HG03457 (cell line): ENCODE data around the gene IFIT2.
"Not testable (repeated sequence)": the region's sequence is repeated elsewhere in the genome, so short reads cannot be mapped to it uniquely, and the experiment has no call there.

Source experiments
- ATAC-seq: cut with Tn5 transposase; IDR thresholded peaks from one replicate; pipeline ENCODE4 v1.9.1; 2021; ENCODE audit warnings: moderate number of reproducible peaks; ENCODE audit not compliant: unreplicated experiment

Gene IFIT2

DNA sequence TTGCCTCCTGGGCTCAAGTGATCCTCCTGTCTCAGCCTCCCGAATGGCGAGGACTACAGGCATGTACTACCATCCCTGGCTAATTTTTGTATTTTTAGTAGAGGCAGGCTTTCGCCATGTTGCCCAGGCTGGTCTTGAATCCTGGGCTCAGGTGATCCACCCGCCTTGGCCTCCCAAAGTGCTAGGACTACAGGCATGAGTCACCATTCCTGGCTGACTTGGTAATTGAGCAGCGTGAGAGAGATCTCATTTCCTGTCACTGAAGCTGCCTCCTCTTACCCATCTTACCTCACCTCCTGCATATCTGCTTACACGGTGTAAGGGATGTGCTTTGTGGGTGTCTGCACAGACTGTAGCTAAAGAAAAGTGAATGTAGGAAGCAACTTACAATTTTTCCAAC is 35.6 kb downstream of the IFIT2 start:
- ATAC-seq = no peak

DNA sequence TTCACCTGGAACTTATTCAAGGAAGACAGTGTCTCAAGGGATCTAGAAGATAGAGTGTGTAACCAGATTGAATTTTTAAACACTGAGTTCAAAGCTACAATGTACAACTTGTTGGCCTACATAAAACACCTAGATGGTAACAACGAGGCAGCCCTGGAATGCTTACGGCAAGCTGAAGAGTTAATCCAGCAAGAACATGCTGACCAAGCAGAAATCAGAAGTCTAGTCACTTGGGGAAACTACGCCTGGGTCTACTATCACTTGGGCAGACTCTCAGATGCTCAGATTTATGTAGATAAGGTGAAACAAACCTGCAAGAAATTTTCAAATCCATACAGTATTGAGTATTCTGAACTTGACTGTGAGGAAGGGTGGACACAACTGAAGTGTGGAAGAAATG is 36.9 kb downstream of the IFIT2 start:
- ATAC-seq = no peak

GRCh38 chr10:89339875-89340274 is 38.0 kb downstream of the IFIT2 start:
- ATAC-seq = no peak

DNA sequence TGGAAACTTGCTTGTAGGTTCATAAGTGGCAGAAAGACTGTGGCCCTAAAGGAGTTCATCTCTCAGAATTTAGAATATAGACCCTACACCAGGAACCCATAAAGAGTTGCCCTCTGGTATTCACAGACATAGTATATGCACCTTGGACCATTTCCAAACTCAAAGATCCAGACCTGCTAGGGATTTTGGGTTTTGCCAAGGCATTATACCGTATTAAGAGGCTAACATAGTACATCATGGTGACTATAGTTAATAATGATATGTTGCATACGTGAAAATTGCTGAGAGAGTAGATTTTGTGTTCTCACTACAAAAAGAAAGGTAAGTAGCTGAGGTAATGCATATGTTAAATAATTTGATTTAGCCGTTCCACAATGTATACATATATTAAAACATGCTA is 39.8 kb downstream of the IFIT2 start:
- ATAC-seq = no peak

- no peak for ATAC-seq
Observed at GRCh38 chr10:89342206-89342958, 40.5 kb downstream of the IFIT2 start.

DNA sequence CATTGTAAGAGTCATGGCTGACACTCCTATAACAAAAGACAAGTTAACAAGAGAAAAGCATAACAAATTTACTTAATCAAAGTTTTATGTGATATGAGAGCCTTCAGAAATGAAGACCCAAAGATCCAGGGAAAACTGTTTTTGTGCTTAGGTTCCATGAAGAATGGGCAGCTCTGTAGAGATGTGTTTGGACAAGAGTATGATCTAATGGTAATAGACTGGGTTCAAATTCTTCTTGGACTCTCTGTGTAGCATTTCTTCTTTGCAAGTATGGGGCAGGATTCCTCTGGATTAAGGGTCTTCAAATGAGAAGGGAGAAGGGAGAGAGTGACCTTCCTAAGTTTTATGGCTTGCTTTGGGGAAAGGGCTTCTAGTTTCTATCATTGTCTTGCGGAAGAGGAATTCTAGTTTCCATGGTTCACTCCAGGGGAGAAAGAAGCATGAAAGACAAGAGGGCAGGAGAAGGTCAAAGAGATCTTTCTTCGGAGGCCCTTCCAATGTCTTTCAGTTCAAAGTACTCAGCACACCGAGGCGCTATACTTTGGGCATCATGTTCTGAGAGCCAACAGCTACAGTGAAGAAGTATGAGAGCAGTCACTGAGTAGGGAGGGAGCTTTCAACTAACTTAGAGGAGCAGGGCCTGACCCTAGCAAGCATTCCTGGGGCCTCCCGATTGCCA is 41.4 kb downstream of the IFIT2 start:
- no peak for ATAC-seq

GRCh38 chr10:89344156-89344555 is 42.3 kb downstream of the IFIT2 start:
- no peak for ATAC-seq

GRCh38 chr10:89345367-89346000 is 43.6 kb downstream of the IFIT2 start:
- ATAC-seq = no peak

DNA sequence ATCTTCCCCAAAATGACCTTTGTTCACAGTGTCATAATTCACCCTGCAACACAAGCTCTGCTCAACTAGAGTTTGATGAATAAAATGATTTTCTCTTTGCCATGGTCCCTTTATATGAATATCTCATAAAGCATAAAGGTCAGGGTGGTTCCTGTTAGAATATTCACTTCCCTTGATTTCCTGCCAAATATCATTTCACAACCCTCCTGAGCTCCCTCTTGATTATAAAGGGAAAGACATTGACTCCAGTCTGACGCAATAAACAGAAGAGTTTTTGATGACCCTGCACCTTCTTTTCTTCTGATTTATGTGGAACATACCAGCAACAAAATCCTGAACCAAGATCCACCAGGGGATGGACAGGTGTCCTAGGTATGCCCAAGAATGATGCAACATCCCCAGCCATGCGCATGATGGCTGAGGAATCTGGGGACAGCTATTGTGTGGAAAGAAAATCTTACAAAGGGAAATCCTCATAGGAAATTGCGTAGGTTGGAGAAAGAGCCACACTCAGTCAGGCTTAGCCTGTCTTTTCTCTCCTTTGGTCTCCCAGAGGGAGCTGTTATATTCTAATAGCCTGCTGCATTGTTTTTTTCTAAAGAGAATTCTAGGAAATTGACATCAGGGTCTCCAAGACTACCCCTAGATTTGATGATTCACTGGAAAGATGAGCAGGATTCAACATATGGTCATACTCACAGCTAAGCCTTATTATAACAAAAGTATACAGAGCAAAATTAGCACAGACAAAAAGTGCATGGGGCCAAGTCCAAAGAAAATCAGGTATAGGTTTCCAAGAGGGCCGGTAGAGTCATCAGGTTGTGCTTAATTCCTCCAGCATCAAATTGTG is 44.8 kb downstream of the IFIT2 start:
- no peak for ATAC-seq

DNA sequence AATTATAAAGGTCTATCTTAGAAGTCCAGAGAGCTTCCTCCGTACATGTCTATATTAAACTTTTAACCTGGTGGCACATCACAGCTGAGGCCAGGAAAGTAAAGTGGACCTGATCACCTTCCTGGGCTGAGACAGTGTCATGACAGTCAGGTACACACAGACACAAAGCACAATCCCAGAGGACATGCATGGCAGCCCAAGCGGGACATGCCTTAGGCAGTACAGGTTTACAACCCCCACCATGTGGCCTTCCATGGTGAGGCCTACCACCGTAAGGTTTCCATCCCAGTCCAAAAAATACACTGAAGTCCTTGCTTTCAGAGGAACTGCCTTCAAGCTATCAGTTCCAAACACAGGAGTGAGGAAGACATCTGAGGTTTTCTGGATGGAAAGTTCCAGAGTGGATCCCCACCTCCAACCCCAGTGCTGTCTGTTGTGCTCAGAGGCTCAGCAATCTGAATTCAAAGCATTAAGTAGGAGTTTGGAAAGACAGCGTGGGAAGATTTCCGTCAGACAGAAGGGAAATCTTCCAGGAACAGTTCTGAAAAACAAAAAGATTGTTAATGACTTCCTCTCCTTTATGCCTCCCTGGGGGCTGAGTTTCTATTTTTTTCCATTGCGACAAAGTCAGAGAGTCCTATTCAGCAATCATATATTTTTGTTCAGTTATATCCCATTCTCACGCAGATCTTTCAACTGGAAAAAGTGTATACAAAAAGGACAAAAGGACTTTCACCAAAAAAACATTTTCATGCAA is 46.0 kb downstream of the IFIT2 start:
- ATAC-seq = no peak

DNA sequence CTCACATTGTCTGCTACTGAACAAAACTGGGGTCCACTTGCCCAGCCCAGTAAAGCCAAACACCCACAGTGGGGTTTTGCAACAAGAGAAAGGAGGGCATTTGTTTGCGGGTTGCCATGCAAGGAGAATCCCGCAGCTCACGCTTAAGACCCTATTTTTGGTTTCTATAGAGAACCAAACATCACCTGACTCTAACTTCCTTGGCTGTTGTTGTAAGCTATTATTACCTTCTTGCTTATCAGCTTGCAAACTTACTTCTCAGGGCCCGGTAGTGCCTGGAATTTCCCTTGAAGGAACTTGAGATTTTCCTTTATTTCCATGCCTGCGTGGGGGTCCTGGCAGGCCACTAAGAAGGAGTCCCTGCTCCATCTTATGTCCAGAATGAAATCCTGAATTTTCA is 46.6 kb downstream of the IFIT2 start:
- no peak for ATAC-seq

- ATAC-seq = no peak
Observed at GRCh38 chr10:89348975-89349374, 47.1 kb downstream of the IFIT2 start.

- ATAC-seq = not testable (repeated sequence)
Observed at GRCh38 chr10:89350631-89351315, 48.9 kb downstream of the IFIT2 start.

DNA sequence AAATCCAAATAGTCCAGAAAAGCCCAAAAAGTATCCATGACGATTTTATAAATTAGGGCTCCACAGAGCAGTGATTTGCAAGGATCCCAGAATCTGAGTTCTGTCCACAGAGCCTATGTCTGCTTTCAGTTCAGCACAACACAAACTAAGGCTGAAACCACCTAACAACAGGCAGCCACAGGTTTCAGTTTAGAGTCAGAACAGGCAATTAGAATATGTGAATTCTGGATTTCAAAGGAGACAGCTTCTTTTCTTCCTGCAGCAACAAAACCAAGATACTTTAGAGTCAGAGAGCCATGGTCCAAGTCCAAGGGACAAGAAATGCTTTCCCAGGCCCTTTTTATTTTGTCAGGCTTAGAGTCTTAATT is 49.5 kb downstream of the IFIT2 start:
- ATAC-seq = peak; percentile 79

GRCh38 chr10:89351780-89352597 is 50.1 kb downstream of the IFIT2 start:
- no peak for ATAC-seq

- no peak for ATAC-seq
Observed at GRCh38 chr10:89352802-89353201, 51.0 kb downstream of the IFIT2 start.

- no peak for ATAC-seq
Observed at GRCh38 chr10:89355394-89355931, 53.6 kb downstream of the IFIT2 start.

- ATAC-seq = no peak
Observed at GRCh38 chr10:89357096-89357495, 55.2 kb downstream of the IFIT2 start.

- ATAC-seq = no peak
Observed at GRCh38 chr10:89357975-89358374, 56.1 kb downstream of the IFIT2 start.
